RWPE1 (cell line): ENCODE measurements around the gene TMA16.

Experiments used
- CTCF ChIA-PET: fragments of 350-600 bp; sonication (Branson Sonifier 250); formaldehyde crosslinking; extraction: SDS; loops from one replicate; lab custom pipeline; 2021; lab: Yijun Ruan, JAX
- POLR2A ChIA-PET: fragments of 400-600 bp; formaldehyde crosslinking; extraction: SDS; loops from one replicate; lab custom pipeline; 2020; ENCODE audit warnings: antibody characterized with exemption; ENCODE audit not compliant: low non-redundant PET; lab: Yijun Ruan, JAX
- DNase-seq: peaks from one replicate; pipeline ENCODE4 v3.0.0; 2012; ENCODE audit warnings: low spot score
- H3K27ac ChIP-seq: fragments of 450-650 bp; 2 replicates; pipeline ENCODE4 v1.5.1; 2017
- TF ChIP-seq, protein P1 (sequence below): fragments of 450-650 bp; conservative IDR thresholded peaks from 2 replicates; pipeline ENCODE4 v1.5.1; 2017; ENCODE audit warnings: low read depth, mild to moderate bottlenecking

Gene TMA16

DNA sequence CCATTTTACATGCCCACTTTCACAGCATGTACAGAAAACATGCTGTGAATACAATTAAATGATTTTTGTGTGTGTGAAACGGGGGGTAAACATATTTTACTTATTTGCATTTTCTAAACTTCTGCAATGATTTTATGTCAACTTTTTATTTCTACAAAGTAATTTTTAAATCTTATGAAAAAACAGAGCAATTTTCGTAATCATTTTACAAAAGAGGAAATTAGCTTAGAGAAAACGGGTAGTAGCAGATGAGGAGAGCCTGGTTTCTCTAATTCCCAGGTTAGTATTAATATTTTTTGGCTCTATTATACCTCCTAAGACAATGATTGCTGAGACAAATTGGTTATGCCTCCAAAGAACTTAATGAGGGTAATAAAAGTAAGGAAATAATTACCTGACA lies 24.1 kb upstream of the TMA16 start:
- H3K27ac ChIP-seq, result no peak overlapping the region
- ChIA-PET CTCF (no interaction called here), POLR2A (no interaction called here)
- TF ChIP-seq, protein P1, sequence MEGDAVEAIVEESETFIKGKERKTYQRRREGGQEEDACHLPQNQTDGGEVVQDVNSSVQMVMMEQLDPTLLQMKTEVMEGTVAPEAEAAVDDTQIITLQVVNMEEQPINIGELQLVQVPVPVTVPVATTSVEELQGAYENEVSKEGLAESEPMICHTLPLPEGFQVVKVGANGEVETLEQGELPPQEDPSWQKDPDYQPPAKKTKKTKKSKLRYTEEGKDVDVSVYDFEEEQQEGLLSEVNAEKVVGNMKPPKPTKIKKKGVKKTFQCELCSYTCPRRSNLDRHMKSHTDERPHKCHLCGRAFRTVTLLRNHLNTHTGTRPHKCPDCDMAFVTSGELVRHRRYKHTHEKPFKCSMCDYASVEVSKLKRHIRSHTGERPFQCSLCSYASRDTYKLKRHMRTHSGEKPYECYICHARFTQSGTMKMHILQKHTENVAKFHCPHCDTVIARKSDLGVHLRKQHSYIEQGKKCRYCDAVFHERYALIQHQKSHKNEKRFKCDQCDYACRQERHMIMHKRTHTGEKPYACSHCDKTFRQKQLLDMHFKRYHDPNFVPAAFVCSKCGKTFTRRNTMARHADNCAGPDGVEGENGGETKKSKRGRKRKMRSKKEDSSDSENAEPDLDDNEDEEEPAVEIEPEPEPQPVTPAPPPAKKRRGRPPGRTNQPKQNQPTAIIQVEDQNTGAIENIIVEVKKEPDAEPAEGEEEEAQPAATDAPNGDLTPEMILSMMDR, result no peak
- DNase-seq, result no peak

GRCh38 chr4:163473130-163473529 lies 21.4 kb upstream of the TMA16 start:
- H3K27ac ChIP-seq, result no peak overlapping the region
- CTCF ChIA-PET, result no interaction called here
- TF ChIP-seq, protein P1, result no peak
- POLR2A ChIA-PET, result no interaction called here
- DNase-seq, result no peak

DNA sequence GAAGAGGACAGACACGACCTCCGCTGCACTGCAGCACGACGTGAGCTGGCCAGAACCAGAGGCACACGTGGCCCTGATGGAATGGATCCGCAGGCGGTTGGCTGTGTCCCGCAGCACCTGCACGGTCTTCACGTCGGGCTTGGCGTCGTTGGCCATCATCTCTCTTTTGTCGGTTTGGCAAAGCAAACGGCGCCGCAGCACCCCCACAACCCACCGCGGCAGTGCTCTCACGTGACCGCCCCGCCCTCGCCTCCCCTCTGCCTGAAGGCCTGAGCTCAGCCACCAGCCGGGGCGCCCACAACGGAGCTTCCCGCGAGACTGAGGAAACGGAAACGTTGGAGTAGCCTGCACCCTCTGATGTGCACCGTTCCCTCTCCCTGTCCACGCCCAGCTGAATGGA lies 20.9 kb upstream of the TMA16 start, which contains the start of gene TKTL2:
Gene TKTL2 (minus strand): TSS at position 179 of the 400 bp plus-strand sequence. CDS start 20 bp downstream, at position 159.
- DNase-seq, result no peak
- H3K27ac ChIP-seq, result no peak within 1 kb of the TSS
- ChIA-PET POLR2A (no interaction called here), CTCF (no interaction called here)
- TF ChIP-seq, protein P1, result no peak

GRCh38 chr4:163474027-163474426 lies 20.5 kb upstream of the TMA16 start:
- CTCF ChIA-PET, result no interaction called here
- TF ChIP-seq, protein P1, result no peak
- POLR2A ChIA-PET, result no interaction called here
- DNase-seq, result no peak
- no peak overlapping the region for H3K27ac ChIP-seq

- ChIA-PET POLR2A (no interaction called here), CTCF (no interaction called here)
Measured at GRCh38 chr4:163476761-163477438, 17.6 kb upstream of the TMA16 start.

GRCh38 chr4:163482190-163482589 lies 12.3 kb upstream of the TMA16 start:
- POLR2A ChIA-PET, result no interaction called here

More at GRCh38 chr4:163476761-163477438, 17.6 kb upstream of the TMA16 start:
- H3K27ac ChIP-seq, result no peak overlapping the region
- TF ChIP-seq, protein P1, result no peak
- DNase-seq, result no peak

More at GRCh38 chr4:163482190-163482589, 12.3 kb upstream of the TMA16 start:
- no peak overlapping the region for H3K27ac ChIP-seq
- TF ChIP-seq, protein P1, result no peak
- CTCF ChIA-PET, result interaction anchor here (0.6 kb wide), 2 partner anchors 339 to 1287 kb away, joined by 3 read pairs; no protein-coding TSS in a partner anchor
- no peak for DNase-seq
